H7 (cell line): Measurements from ENCODE around the gene ANO3. TPM values are rescaled to one million over a fixed set of nuclear protein-coding genes. Genes with fewer than 3 reads are reported as not detected.
A peak's percentile ranks its signal among the peaks of the same experiment; 100 is the strongest.
"Not testable (repeated sequence)": the region's sequence is repeated elsewhere in the genome, so short reads cannot be mapped to it uniquely, and the experiment has no call there.

Experiments
- DNase-seq: peaks from one replicate; pipeline ENCODE4 v3.0.0; 2012
- H3K27me3 ChIP-seq: 2 replicates; pipeline ENCODE4 v1.6.0; 2011; ENCODE audit warnings: mild to moderate bottlenecking, low read length; ENCODE audit not compliant: control insufficient read depth, insufficient read depth
- H3K36me3 ChIP-seq: replicated peaks from 2 replicates; pipeline ENCODE4 v1.5.1; 2011; ENCODE audit warnings: low read length; ENCODE audit not compliant: control insufficient read depth, insufficient read depth
- H3K4me3 ChIP-seq: 2 replicates; pipeline ENCODE4 v1.5.1; 2011; ENCODE audit warnings: low read depth, mild to moderate bottlenecking, control low read depth, low read length, moderate library complexity; ENCODE audit not compliant: insufficient read depth
- total RNA-seq: library from RNA; depleted of rRNA; stranded (reverse); fragments of >200 nt; shearing (Covaris generic); gene quantifications from 2 replicates; pipeline ENCODE4 v1.2.3, GENCODE V29; 2014

The ANO3 gene
- total RNA-seq, 1 experiment from 2014 or later, result not detected

- H3K4me3 ChIP-seq, result no peak overlapping the region
- no peaks in the 10 kb centered on the region for H3K27me3 ChIP-seq
- no peak for DNase-seq
These were observed 261.8 kb downstream of the ANO3 start for GRCh38 chr11:26593691-26594090.

GRCh38 chr11:26595207-26595865 is 263.4 kb downstream of the ANO3 start:
- H3K36me3 ChIP-seq, DNase-seq, H3K4me3 ChIP-seq, H3K27me3 ChIP-seq: not testable (repeated sequence)

More at GRCh38 chr11:26593691-26594090, 261.8 kb downstream of the ANO3 start:
- H3K36me3 ChIP-seq, result no peaks in the 10 kb centered on the region

- not testable (repeated sequence) for DNase-seq, H3K4me3 ChIP-seq
These were observed 265.2 kb downstream of the ANO3 start for GRCh38 chr11:26597049-26597689.

GRCh38 chr11:26597899-26598298 is 266.0 kb downstream of the ANO3 start:
- no peak for DNase-seq
- Histone ChIP-seq H3K4me3 (no peak overlapping the region), H3K36me3 (no peaks in the 10 kb centered on the region), H3K27me3 (no peaks in the 10 kb centered on the region)

More at GRCh38 chr11:26597049-26597689, 265.2 kb downstream of the ANO3 start:
- H3K27me3 ChIP-seq, H3K36me3 ChIP-seq: not testable (repeated sequence)

GRCh38 chr11:26599425-26599824 is 267.5 kb downstream of the ANO3 start:
- Histone ChIP-seq H3K36me3 (no peaks in the 10 kb centered on the region), H3K27me3 (no peaks in the 10 kb centered on the region), H3K4me3 (no peak overlapping the region)
- no peak for DNase-seq

- DNase-seq, result no peak
- Histone ChIP-seq H3K27me3 (no peaks in the 10 kb centered on the region), H3K4me3 (no peak overlapping the region), H3K36me3 (no peaks in the 10 kb centered on the region)
These were observed 268.0 kb downstream of the ANO3 start for GRCh38 chr11:26599876-26600434.

- H3K4me3 ChIP-seq, result no peak overlapping the region
- no peak for DNase-seq
- no peaks in the 10 kb centered on the region for H3K27me3 ChIP-seq
- no peaks in the 10 kb centered on the region for H3K36me3 ChIP-seq
These were observed 276.0 kb downstream of the ANO3 start for GRCh38 chr11:26607725-26608506.

- no peaks in the 10 kb centered on the region for H3K27me3 ChIP-seq
- no peak overlapping the region for H3K4me3 ChIP-seq
- H3K36me3 ChIP-seq, result no peaks in the 10 kb centered on the region
- no peak for DNase-seq
These were observed 276.7 kb downstream of the ANO3 start for GRCh38 chr11:26608507-26609146.

GRCh38 chr11:26613759-26614158 is 281.8 kb downstream of the ANO3 start:
- H3K36me3 ChIP-seq, result no peaks in the 10 kb centered on the region
- H3K4me3 ChIP-seq, result no peak overlapping the region
- DNase-seq, result no peak
- no peaks in the 10 kb centered on the region for H3K27me3 ChIP-seq

- Histone ChIP-seq H3K36me3 (no peaks in the 10 kb centered on the region), H3K27me3 (no peaks in the 10 kb centered on the region), H3K4me3 (no peak overlapping the region)
- DNase-seq, result peak; percentile 11
These were observed 286.5 kb downstream of the ANO3 start for GRCh38 chr11:26618441-26618840.

- H3K36me3 ChIP-seq, result no peaks in the 10 kb centered on the region
- H3K4me3 ChIP-seq, result no peak overlapping the region
- no peak for DNase-seq
- no peaks in the 10 kb centered on the region for H3K27me3 ChIP-seq
These were observed 288.5 kb downstream of the ANO3 start for GRCh38 chr11:26620282-26621045.

GRCh38 chr11:26621132-26621531 is 289.2 kb downstream of the ANO3 start:
- H3K4me3 ChIP-seq, result no peak overlapping the region
- no peaks in the 10 kb centered on the region for H3K27me3 ChIP-seq
- DNase-seq, result no peak
- no peaks in the 10 kb centered on the region for H3K36me3 ChIP-seq

GRCh38 chr11:26622181-26622580 is 290.3 kb downstream of the ANO3 start:
- H3K4me3 ChIP-seq, result no peak overlapping the region
- H3K36me3 ChIP-seq, result no peaks in the 10 kb centered on the region
- no peaks in the 10 kb centered on the region for H3K27me3 ChIP-seq
- DNase-seq, result no peak
